GM15510 (cell line): ENCODE data around the gene TMEM98.

Experiments used
- POLR2A ChIP-seq: IDR thresholded peaks from 3 replicates; pipeline ENCODE4 v1.6.1; 2011; ENCODE audit warnings: borderline replicate concordance; ENCODE audit not compliant: insufficient read length; ENCODE audit errors: extremely low read depth

The TMEM98 gene

DNA sequence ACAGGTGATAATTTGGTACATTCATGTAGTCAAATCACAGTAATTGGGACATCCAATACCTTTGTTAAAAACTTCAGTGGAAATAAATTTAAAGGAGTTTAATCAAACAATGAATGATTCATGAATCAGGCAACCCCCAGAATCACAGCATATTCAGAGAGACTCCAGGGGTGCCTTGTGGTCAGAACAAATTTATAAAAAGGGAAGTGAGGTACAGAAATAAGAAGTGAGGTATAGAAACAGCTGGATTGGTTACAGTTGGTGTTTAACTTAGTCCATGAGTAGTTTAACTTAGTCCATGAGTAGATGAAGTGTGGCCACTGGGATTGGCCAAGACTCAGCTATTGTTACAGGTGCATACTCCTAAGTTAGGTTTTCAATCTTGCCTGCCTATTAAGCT, 25.1 kb downstream of the TMEM98 start:
- no peak for TF ChIP-seq POLR2A

DNA sequence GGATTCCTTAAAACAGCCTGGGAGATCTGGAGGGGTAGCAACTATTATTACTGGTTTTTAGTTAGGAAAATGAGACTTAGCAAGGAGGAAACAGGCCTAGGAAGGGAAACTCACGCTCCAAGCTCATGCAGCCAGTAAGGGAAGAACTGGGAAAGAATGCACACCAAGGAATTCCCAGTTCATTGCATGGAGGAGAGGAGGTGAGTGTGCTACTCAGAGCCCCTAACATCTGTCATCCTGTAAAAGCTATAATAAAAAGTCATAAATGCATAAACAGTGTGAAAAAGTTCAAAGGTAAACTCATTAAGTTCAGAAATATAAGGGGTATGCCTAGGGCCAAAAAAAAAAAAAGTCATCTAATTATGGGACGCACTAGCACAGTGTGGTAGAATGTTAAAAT, 25.9 kb downstream of the TMEM98 start:
- no peak for TF ChIP-seq POLR2A

DNA sequence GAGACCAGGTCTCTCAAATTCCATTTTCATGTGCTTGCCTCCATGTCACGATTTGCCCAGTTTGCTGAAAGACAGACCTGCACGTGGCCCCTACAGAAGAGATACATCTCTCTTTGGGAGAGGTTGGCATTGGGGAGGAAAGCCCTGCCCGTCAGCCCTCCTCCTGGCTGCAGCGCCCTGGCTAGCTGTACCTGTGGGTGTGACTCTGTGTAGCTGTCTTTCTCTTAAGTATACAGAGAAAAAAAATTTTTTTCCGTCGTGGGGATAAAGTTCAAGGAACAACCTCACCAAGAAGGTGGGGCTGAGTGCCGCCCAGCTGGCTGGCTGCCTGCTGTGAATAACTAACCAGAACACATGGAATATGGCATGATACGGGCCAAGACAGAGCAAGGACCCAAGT, 26.5 kb downstream of the TMEM98 start:
- TF ChIP-seq POLR2A = no peak

DNA sequence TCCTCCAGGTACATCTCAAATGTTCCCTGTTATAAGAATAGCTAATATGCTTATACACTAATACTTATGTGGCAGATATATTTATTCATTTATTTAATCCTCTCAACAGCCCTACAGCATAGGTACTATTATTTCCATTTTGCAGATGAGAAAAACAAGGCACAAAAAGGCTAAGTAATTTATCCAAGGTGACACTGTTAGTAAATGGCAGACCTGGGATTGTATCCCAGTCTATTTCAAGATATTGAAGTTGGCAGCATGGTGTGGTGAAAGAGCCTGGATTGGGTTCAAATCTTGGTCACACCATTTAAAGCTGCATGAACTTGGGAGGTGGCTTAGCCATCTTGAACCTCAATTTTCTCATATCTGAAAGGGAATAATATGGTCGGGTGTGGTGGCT, 27.2 kb downstream of the TMEM98 start:
- TF ChIP-seq POLR2A = no peak

DNA sequence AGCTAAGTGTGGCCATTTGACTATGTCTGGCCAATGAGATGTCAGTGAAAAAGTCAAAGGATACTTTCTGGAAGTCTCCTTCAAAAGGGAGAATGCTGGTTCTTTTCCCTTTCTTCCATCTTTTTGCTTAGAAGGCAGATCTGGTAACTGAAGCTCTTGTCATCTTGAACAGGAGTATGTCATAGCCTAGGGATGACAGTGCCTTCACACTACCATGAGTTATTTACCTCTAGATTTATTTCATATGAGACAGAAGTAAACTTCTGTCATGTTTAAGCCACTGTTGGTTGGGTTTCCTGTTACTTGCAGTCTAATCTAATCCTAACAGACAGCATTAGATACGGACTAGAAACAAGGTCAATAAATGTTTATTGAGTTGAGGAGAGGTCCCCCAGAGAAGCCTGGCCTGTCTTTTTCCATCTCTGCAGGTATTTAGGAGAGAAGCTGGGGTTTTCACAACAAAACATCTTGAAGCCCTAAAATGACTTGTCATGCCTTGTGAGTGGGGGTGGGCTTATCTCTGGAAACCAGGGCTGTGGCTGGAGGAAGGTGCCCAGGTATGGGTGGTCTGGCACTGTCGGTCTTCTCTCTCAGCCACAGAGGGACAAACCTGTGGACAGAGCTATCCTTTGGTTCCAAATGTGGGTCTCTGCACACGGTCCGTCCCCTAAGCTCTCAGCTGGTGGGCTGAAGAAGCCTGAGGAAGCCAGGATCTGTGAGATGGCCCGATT, 28.5 kb downstream of the TMEM98 start:
- TF ChIP-seq POLR2A = no peak

DNA sequence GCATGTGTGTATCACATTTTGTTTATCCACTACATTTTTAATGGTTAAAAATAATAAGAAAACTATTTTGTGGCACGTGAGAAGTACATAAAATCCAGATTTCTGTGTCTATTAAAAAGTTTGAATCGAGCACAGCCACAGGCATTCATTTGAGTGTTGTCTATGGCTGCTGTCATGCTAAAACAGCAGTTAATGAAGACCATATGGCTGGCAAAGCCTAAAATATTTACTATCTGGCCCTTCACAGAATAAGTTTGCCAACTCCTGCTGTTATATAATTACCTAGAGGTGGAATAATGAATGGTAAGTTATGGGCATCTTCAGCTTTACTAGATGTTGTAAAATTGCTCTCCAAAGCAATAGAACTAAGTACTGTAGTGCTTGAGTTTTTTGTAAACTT, 30.5 kb downstream of the TMEM98 start:
- no peak for TF ChIP-seq POLR2A

DNA sequence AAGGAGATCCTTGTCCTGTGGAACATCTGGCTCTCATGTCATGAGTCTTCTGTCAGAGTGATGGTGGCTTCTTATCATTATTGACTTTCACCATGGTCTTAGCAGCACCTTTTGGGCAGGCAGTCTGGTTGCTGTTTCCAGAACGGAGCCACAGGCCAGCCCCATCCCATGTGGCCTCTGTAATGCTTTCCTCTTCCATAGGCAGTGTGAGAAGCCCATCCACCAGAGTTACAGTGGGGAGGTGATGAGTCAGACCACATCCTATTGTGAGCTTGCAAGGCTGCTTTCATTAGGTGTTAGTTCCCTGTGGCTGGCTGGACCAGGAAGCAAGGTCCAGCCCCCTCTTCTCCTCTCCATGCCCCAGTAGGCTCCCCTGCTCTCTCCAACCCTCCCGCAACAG, 32.9 kb downstream of the TMEM98 start:
- no peak for TF ChIP-seq POLR2A

DNA sequence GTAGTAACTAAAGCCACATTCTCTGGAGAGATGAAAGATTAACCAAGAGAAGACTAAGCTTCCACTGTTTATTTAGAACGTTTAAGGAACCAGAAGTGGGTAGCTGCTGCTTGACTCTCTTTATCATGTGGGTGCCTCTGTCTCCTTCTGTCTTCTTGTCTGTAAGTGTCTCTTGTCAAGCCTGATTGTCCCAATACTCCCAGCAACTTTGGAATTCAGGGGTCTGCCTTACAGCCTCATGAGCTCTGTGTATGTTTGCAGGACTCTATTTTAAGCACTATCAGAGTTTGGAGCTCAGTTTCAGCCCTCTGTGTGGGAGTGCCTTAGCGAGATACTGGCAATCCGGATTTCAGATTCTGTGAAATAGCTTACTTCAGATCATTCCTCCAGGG, 34.4 kb downstream of the TMEM98 start:
- TF ChIP-seq POLR2A = no peak

DNA sequence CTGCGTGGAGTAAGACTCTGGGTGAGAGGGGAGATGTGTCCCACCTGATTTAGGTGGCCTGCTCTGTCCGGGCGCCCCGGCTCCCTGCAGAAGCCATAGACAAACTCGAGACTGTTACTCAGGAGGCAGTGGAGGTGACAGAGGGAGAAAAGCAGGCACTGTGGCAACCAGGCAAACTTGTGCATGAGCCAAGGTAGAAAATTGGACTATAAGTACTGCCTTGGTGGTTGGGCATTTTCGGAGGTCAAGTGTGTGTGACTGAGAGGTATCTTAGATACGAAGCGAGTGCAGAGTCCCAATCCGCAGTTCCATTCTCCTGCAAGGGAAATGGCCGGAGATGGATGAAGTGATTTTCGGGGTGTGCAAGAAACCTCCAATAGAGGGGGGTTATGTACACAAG, 36.6 kb downstream of the TMEM98 start:
- no peak for TF ChIP-seq POLR2A

DNA sequence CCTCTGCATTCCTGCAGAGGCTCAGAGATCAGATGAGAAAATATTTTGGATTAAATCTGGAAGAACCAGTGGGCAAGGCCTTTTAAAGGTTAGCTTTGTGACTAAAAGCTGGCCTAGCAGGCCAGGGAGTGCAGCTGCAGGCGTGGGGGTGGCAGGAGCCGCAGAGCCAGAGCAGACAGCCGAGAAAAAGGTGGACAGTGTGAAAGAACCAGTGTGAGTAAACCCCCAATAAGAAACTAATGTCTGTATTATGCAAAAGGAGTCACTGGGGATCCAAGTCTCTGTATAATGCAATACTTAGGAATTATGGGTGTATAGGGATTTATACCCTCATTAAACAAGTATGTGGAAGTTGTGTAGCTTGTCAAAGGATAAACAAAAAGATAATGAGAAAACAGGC, 42.3 kb downstream of the TMEM98 start:
- no peak for TF ChIP-seq POLR2A

DNA sequence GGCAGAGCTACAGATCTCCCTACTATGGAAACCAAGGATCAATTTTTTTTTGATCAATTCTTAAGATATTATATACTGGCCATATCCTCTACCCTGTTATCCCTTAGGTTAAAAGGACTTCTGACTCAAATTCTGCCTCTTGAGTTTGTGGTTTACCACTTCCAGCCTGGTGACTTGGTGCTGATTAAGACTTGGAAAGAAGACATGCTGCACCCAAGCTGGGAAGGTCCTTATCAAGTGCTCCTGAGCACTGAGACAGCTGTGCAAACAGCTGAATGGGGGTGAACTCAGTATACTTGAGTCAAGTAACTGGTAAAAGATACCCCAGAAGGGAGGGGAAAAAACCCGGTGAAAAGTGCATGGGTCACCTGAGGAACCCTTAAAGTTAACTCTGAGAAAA, 43.2 kb downstream of the TMEM98 start:
- no peak for TF ChIP-seq POLR2A

DNA sequence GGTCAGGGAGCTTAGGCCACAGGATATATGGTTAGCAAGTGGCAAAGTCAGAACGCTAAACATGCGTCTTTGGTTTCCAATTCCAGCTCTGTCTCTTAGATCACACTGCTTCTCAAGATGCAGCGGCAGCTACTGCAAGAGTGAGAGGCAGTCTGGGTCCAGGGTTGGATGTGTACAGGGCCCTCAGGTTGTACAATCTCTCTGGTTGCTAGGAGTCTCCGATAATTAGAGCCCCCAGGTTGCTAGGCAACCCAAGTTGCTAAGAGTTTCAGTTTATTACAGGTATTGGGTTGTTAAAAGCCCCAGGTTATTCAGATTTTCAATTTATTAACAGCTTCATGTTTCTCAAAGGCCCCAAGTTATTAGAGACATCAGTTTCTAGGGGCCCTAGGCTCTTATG, 48.2 kb downstream of the TMEM98 start:
- TF ChIP-seq POLR2A = no peak

DNA sequence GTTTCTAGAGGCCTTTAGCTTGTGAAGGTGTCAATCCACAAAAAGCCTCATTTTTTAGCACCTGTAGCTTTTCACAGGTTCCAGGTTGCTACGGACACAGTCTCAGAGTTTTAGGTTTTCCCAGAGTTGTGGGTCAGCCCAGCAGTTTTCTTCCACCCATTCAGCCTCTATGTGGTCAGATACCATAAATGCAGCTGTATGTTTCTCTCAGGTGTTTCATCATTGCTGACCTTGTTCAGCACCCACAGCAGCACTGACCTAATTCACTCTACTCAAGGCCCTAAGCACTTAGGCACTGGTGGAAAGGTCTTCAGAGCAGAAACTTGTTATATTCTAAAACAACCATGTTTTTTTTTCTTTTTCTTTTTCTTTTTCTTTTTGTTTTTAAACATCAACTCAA, 48.7 kb downstream of the TMEM98 start:
- TF ChIP-seq POLR2A = no peak

DNA sequence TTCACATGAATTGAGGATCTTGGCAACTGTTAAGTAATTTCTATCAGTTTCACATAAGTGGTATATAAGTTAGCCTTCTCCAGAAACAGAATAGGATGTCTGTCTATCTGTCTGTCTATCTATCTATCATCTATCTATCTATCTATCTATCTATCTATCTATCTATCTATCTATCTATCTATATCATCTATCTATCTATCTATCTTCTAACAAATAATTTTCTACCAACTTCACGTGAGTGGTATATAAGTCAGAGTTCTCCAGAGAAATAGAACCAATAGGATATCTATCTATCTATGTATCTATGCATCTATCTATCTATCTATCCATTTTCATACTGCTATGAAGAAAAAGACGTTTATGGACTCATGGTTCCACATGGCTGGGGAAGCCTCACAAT, 52.3 kb downstream of the TMEM98 start:
- TF ChIP-seq POLR2A = no peak

DNA sequence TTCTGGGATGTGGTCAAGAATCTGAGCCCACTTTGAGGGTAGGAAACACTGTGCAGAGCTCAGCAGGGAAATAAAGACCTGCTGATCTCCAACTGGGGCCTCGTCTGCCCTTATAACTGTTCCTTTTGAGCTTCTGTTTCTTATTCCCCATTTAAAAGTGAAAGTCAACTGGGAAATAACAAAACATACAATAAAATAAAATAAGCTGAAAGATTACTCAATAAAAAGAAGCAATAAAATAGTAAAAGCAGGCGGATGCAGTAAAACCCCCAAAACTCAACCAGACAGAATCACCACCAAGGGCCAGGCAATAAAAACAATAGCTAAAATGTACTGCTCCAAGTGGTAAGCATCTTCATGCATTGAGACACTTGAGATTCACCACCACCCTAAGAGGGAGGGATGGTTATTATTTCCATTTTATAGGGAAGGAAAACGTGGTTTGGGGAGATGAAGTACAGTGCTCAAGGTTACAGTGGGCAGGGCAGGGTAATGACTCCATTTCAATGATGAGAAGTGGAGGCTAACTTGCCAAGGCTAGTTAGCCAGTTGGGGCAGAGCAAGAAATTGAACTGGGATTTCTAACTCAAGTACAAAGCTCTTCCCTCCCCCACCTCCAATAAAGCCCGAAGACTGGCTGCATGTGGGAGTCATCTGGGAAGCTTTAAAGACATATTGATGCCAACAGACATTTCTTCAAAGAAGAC, 57.2 kb downstream of the TMEM98 start:
- no peak for TF ChIP-seq POLR2A

DNA sequence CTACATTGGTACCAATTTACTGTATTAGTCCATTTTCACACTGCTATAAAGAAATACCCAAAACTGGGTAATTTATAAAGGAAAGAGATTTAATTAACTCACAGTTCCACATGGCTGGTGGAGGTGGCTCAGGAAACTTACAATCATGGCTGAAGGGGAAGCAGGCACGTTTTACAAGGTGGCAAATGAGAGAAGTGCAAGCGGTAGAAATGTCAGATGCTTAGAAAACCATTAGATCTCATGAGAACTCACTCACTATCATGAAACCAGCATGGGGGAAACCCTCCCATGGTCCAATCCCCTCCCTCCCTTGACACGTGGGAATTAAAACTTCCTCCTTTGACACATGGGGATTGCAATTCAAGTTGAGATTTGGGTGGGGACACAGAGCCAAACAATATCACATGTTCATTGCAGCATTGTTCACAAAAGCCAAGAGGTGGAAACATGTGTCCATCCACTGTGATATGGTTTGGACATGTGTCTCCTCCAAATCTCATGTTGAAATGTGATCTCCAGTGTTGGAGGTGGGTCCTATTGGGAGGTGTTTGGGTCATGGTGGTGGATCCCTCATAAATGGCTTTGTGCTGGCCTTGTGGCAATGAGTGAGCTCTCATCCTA, 60.6 kb downstream of the TMEM98 start:
- TF ChIP-seq POLR2A = no peak
